Body of pancreas (tissue), 4 donors: ENCODE results near the gene TAF6L. TPM values are rescaled to one million over a fixed set of nuclear protein-coding genes. Genes with fewer than 3 reads are reported as not detected.

Experiments used
- ATAC-seq: fragments of 150-250 bp; one replicate; pipeline ENCODE4 v1.9.1; 2016
- DNase-seq, 4 donors: peaks; one replicate each; pipeline ENCODE4 v3.0.0-alpha.2; 2019
- H3K27ac ChIP-seq, 4 donors: fragments of 200-600 bp; sonication (generic); 1 replicate in 3 of 4; 2 replicates in 1 of 4; pipeline versions ENCODE4 v1.5.1 to v1.6.1; 2016 to 2019; ENCODE audit warnings: mild to moderate bottlenecking in 1 of 4, mixed read lengths in 1 of 4, moderate library complexity in 1 of 4
- H3K27me3 ChIP-seq, 2 donors: fragments of 200-600 bp; sonication (generic); one replicate each; pipeline ENCODE4 v1.6.0; 2016; ENCODE audit warnings: mild to moderate bottlenecking in 1 of 2
- H3K36me3 ChIP-seq, 2 donors: fragments of 200-600 bp; sonication (generic); replicated peaks in 1 of 2; 2 replicates each; pipeline ENCODE4 v1.5.1; 2016; ENCODE audit warnings: low read depth in 2 of 2; ENCODE audit not compliant: insufficient read depth in 1 of 2
- H3K4me1 ChIP-seq: fragments of 200-600 bp; sonication (generic); one replicate; pipeline ENCODE4 v1.6.0; 2016
- H3K4me3 ChIP-seq, 2 donors: fragments of 200-600 bp; sonication (generic); 1 replicate in 1 of 2; 2 replicates in 1 of 2; pipeline ENCODE4 v1.5.1; 2016 to 2019
- H3K9me3 ChIP-seq, 3 donors: fragments of 200-600 bp; sonication (generic); 1 replicate in 2 of 3; 2 replicates in 1 of 3; pipeline ENCODE4 v1.5.1; 2016
- POLR2A ChIP-seq, 3 donors: fragments of 450-650 bp; IDR thresholded peaks; one replicate each; pipeline ENCODE4 v1.6.1; 2016; ENCODE audit warnings: antibody characterized with exemption in 3 of 3, mild to moderate bottlenecking in 2 of 3
- WGBS, 2 donors: methylation state at CpG; one replicate each; pipeline ENCODE4 v1.1.5; 2017; 5-methylcytosine and 5-hydroxymethylcytosine counted together
- intact Hi-C: fragments of 100-400 bp; cut with DNase I; formaldehyde crosslinking; loops from one replicate; pipeline ENCODE4 v1.15.1; 2023
- total RNA-seq, 2 donors: library from RNA; depleted of rRNA; stranded (reverse); fragments of >200 nt; gene quantifications; one replicate each; pipeline ENCODE4 v1.1.0, GENCODE V29; 2016
- TF ChIP-seq, protein P1 (sequence below), 7 experiments: fragments of 450-650 bp in 4 of 7; fragments of 200-600 bp in 3 of 7; sonication (generic) in 3 of 7; IDR thresholded peaks; one replicate each; pipeline ENCODE4 v1.5.1; 2016 to 2019; ENCODE audit warnings: antibody characterized with exemption in 7 of 7

The TAF6L gene
- total RNA-seq, 2 donors from 2014 or later: 23.9 to 39.9 TPM

DNA sequence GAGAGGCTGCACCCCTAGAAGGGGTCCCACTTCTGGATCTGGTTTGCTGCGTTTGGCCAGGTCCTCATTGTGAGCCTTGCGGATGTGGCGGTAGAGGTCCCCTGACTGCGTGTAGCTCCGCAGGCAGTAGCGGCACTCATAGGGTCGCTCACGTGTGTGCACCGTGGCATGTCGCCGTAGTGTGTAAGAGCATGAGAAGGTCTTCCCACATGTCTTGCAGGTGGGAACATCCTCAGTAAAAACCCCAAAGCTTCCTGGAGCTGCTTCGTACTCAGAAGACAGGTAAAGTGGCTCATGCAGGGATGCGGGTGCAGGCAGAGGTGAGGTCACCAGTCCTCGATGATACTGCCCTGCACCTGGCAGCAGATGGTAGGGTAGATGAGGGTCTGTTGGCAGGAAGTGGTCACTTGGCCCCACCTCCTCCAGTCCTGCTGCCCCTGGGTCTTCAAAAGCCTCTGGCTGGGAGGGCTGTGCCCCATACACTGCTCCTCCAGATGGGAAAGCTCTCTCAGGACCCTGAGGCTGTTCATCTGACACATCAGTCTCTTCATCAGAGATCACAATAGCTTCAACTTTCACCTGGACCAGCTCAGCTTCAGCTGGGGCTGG, 18.9 kb upstream of the TAF6L start:
- intact Hi-C loops: no loop called here
- no peaks in the 10 kb centered on the region for H3K36me3 ChIP-seq
- no peak overlapping the region for H3K4me3 ChIP-seq
- no peaks in the 10 kb centered on the region for H3K9me3 ChIP-seq
- H3K27ac ChIP-seq: peak overlapping the region in 1 of 4 donors; percentile 82
- H3K27me3 ChIP-seq: no peaks in the 10 kb centered on the region
- H3K4me1 ChIP-seq: peaks cover 47% of the 10 kb centered on the region
- TF ChIP-seq, protein P1, sequence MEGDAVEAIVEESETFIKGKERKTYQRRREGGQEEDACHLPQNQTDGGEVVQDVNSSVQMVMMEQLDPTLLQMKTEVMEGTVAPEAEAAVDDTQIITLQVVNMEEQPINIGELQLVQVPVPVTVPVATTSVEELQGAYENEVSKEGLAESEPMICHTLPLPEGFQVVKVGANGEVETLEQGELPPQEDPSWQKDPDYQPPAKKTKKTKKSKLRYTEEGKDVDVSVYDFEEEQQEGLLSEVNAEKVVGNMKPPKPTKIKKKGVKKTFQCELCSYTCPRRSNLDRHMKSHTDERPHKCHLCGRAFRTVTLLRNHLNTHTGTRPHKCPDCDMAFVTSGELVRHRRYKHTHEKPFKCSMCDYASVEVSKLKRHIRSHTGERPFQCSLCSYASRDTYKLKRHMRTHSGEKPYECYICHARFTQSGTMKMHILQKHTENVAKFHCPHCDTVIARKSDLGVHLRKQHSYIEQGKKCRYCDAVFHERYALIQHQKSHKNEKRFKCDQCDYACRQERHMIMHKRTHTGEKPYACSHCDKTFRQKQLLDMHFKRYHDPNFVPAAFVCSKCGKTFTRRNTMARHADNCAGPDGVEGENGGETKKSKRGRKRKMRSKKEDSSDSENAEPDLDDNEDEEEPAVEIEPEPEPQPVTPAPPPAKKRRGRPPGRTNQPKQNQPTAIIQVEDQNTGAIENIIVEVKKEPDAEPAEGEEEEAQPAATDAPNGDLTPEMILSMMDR (IDR thresholded peaks at IDR 0.05): no peak
- no peak for TF ChIP-seq POLR2A (IDR thresholded peaks at IDR 0.05)
- ATAC-seq (no peak), DNase-seq (no peak)
- 92 to 93% methylated on average over 5 to 14 of the region's 14 CpGs for WGBS, 2 donors

DNA sequence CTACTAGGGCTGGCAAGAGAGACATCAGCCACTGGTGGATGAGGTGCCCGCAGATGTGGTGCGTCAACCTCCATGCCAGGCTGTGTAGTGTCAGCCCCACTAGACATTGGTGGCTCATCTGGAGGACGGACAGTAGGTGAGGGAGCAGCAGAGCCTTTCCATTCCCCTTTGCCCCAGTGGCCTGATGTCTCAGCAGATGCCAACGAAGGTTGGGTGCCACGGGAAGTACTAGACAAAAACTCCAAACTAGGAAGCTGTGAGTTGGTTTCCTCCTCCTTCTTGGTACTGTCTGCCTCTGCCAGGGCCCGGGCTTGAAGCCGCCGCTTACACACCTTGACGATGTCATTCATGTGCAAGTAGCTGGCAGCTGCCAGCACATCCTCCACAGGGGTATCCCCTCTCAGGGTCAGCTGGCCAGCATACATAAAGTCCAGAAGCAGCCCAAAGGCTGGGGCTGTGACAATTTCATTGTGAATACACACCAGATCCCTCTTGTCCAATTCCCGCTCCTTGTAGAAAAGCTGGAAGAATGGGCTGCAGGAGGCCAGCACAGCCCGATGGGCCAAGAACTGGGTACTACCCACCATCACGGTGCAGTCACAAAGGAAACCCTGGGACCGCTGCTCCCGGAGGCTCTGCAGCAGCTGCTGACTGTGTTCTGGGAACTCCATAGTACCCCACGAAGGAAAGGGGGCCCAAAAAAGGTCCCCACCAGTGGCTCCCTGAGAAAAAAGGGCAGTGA, 18.0 kb upstream of the TAF6L start:
- H3K27me3 ChIP-seq: no peaks in the 10 kb centered on the region
- peak overlapping the region; percentile 82 to 98 (median 92) for H3K27ac ChIP-seq
- DNase-seq (peak in 1 of 4 donors; percentile 19), ATAC-seq (peak; percentile 3)
- peak overlapping the region; percentile 11 to 57 for H3K4me3 ChIP-seq
- H3K9me3 ChIP-seq: no peaks in the 10 kb centered on the region
- WGBS, 2 donors: 40 to 71% methylated on average over 8 to 15 of the region's 15 CpGs
- intact Hi-C loops: no loop called here
- peaks cover 44% of the 10 kb centered on the region for H3K4me1 ChIP-seq
- TF ChIP-seq POLR2A (IDR thresholded peaks at IDR 0.05): no peak
- TF ChIP-seq, protein P1 (IDR thresholded peaks at IDR 0.05): no peak
- no peaks in the 10 kb centered on the region for H3K36me3 ChIP-seq

- Histone ChIP-seq H3K27ac (peak within 1 kb of the TSS; percentile 82 to 98 (median 92)), H3K4me3 (peak within 1 kb of the TSS; percentile 11 to 57), H3K9me3 (no peaks in the 10 kb centered on the region), H3K4me1 (peaks cover 43% of the 10 kb centered on the region), H3K36me3 (no peaks in the 10 kb centered on the region), H3K27me3 (no peaks in the 10 kb centered on the region)
- 0% methylated on average over 31 to 47 of the region's 47 CpGs for WGBS, 2 donors
- intact Hi-C loops: no loop called here
- DNase-seq (peak; percentile 98 to 99 (median 98)), ATAC-seq (peak; percentile 96)
- TF ChIP-seq, protein P1 (IDR thresholded peaks at IDR 0.05): peak in 3 of 7 experiments; percentile 34 to 58 (median 36)
- TF ChIP-seq POLR2A (IDR thresholded peaks at IDR 0.05): peak; percentile 40 to 94 (median 83)
These were observed 17.2 kb upstream of the TAF6L start, which contains the start of gene ZBTB3 for GRCh38 chr11:62753736-62754603. ZBTB3 (minus strand) TSS chr11:62754160; CDS start chr11:62753664, 496 bp downstream.

GRCh38 chr11:62755086-62755615, 16.0 kb upstream of the TAF6L start:
- ATAC-seq: no peak
- Histone ChIP-seq H3K27ac (no peak overlapping the region), H3K4me3 (no peak overlapping the region), H3K36me3 (no peaks in the 10 kb centered on the region), H3K27me3 (no peaks in the 10 kb centered on the region), H3K9me3 (no peaks in the 10 kb centered on the region), H3K4me1 (peaks cover 40% of the 10 kb centered on the region)
- TF ChIP-seq POLR2A (IDR thresholded peaks at IDR 0.05): no peak
- TF ChIP-seq, protein P1 (IDR thresholded peaks at IDR 0.05): no peak
- intact Hi-C loops: no loop called here
- DNase-seq: no peak
- WGBS, 2 donors: 72% methylated on average over 9 to 10 of the region's 10 CpGs
